ENCODE data around the gene RBMS1.

The RBMS1 gene

GRCh38 chr2:160363961-160364360 lies 129.6 kb downstream of the RBMS1 start:
- peaks cover 17% of the 10 kb centered on the region for H3K4me1 Mint-ChIP-seq
- H3K36me3 Mint-ChIP-seq: peaks cover 26% of the 10 kb centered on the region
- H3K4me3 Mint-ChIP-seq: no peak overlapping the region
- H3K27ac Mint-ChIP-seq: no peak overlapping the region
- ATAC-seq (ENCODE audit: low read depth) (no peak), DNase-seq (ENCODE audit: low spot score in 2 of 2) (no peak)
- H3K27me3 Mint-ChIP-seq: no peaks in the 10 kb centered on the region
- no peaks in the 10 kb centered on the region for H3K9me3 Mint-ChIP-seq

- Mint-ChIP-seq H3K4me3 (no peak overlapping the region), H3K36me3 (peaks cover 28% of the 10 kb centered on the region), H3K4me1 (peaks cover 12% of the 10 kb centered on the region), H3K27me3 (no peaks in the 10 kb centered on the region), H3K27ac (no peak overlapping the region), H3K9me3 (no peaks in the 10 kb centered on the region)
- no peak for ATAC-seq (ENCODE audit: low read depth)
- no peak for DNase-seq (ENCODE audit: low spot score in 2 of 2)
Observed at GRCh38 chr2:160363055-160363454, 130.6 kb downstream of the RBMS1 start.

- ATAC-seq (ENCODE audit: low read depth) (no peak), DNase-seq (ENCODE audit: low spot score in 2 of 2) (no peak)
- Mint-ChIP-seq H3K36me3 (peaks cover 32% of the 10 kb centered on the region), H3K9me3 (no peaks in the 10 kb centered on the region), H3K27me3 (no peaks in the 10 kb centered on the region), H3K4me1 (peaks cover 8% of the 10 kb centered on the region), H3K27ac (no peak overlapping the region), H3K4me3 (no peak overlapping the region)
Observed at GRCh38 chr2:160362541-160362940, 131.1 kb downstream of the RBMS1 start.

GRCh38 chr2:160362018-160362417 lies 131.6 kb downstream of the RBMS1 start:
- Mint-ChIP-seq H3K36me3 (peaks cover 34% of the 10 kb centered on the region), H3K27ac (no peak overlapping the region), H3K9me3 (no peaks in the 10 kb centered on the region), H3K27me3 (no peaks in the 10 kb centered on the region), H3K4me3 (no peak overlapping the region), H3K4me1 (peaks cover 8% of the 10 kb centered on the region)
- ATAC-seq (ENCODE audit: low read depth) (no peak), DNase-seq (ENCODE audit: low spot score in 2 of 2) (no peak)

- H3K4me3 Mint-ChIP-seq: no peak overlapping the region
- no peak for DNase-seq (ENCODE audit: low spot score in 2 of 2)
- ATAC-seq (ENCODE audit: low read depth): no peak
- peaks cover 35% of the 10 kb centered on the region for H3K36me3 Mint-ChIP-seq
- peak overlapping the region; percentile 3 for H3K27ac Mint-ChIP-seq
- H3K27me3 Mint-ChIP-seq: no peaks in the 10 kb centered on the region
- H3K4me1 Mint-ChIP-seq: peaks cover 15% of the 10 kb centered on the region
- peaks cover 2% of the 10 kb centered on the region for H3K9me3 Mint-ChIP-seq
Observed at GRCh38 chr2:160360089-160360757, 133.4 kb downstream of the RBMS1 start.

- Mint-ChIP-seq H3K36me3 (peaks cover 17% of the 10 kb centered on the region), H3K4me3 (no peak overlapping the region), H3K4me1 (peaks cover 7% of the 10 kb centered on the region), H3K27me3 (no peaks in the 10 kb centered on the region), H3K27ac (peak overlapping the region; percentile 41), H3K9me3 (peaks cover 2% of the 10 kb centered on the region)
- DNase-seq (ENCODE audit: low spot score in 2 of 2) (no peak), ATAC-seq (ENCODE audit: low read depth) (no peak)
Observed at GRCh38 chr2:160358046-160358445, 135.6 kb downstream of the RBMS1 start.

GRCh38 chr2:160356485-160356884 lies 137.1 kb downstream of the RBMS1 start:
- Mint-ChIP-seq H3K36me3 (peaks cover 15% of the 10 kb centered on the region), H3K4me3 (no peak overlapping the region), H3K9me3 (peaks cover 2% of the 10 kb centered on the region), H3K27ac (no peak overlapping the region), H3K27me3 (no peaks in the 10 kb centered on the region), H3K4me1 (peaks cover 7% of the 10 kb centered on the region)
- ATAC-seq (ENCODE audit: low read depth) (no peak), DNase-seq (ENCODE audit: low spot score in 2 of 2) (no peak)

- ATAC-seq (ENCODE audit: low read depth) (no peak), DNase-seq (ENCODE audit: low spot score in 2 of 2) (no peak)
- Mint-ChIP-seq H3K4me1 (peaks cover 9% of the 10 kb centered on the region), H3K9me3 (peaks cover 2% of the 10 kb centered on the region), H3K36me3 (peaks cover 19% of the 10 kb centered on the region), H3K4me3 (no peak overlapping the region), H3K27me3 (no peaks in the 10 kb centered on the region), H3K27ac (no peak overlapping the region)
Observed at GRCh38 chr2:160355080-160355479, 138.5 kb downstream of the RBMS1 start.

- H3K9me3 Mint-ChIP-seq: peaks cover 2% of the 10 kb centered on the region
- H3K36me3 Mint-ChIP-seq: peaks cover 23% of the 10 kb centered on the region
- H3K27me3 Mint-ChIP-seq: no peaks in the 10 kb centered on the region
- DNase-seq (ENCODE audit: low spot score in 2 of 2) (no peak), ATAC-seq (ENCODE audit: low read depth) (no peak)
- peaks cover 11% of the 10 kb centered on the region for H3K4me1 Mint-ChIP-seq
- H3K4me3 Mint-ChIP-seq: no peak overlapping the region
- H3K27ac Mint-ChIP-seq: peak overlapping the region; percentile 47
Observed at GRCh38 chr2:160354677-160355076, 138.9 kb downstream of the RBMS1 start.

- Mint-ChIP-seq H3K27ac (no peak overlapping the region), H3K4me3 (no peak overlapping the region), H3K27me3 (no peaks in the 10 kb centered on the region), H3K36me3 (peaks cover 28% of the 10 kb centered on the region), H3K4me1 (peaks cover 14% of the 10 kb centered on the region), H3K9me3 (peaks cover 2% of the 10 kb centered on the region)
- no peak for ATAC-seq (ENCODE audit: low read depth)
- DNase-seq (ENCODE audit: low spot score in 2 of 2): no peak
Observed at GRCh38 chr2:160353813-160354212, 139.8 kb downstream of the RBMS1 start.

- no peak overlapping the region for H3K27ac Mint-ChIP-seq
- peaks cover 2% of the 10 kb centered on the region for H3K9me3 Mint-ChIP-seq
- DNase-seq (ENCODE audit: low spot score in 2 of 2) (peak; percentile 16), ATAC-seq (ENCODE audit: low read depth) (peak; percentile 74)
- H3K4me3 Mint-ChIP-seq: no peak overlapping the region
- H3K27me3 Mint-ChIP-seq: no peaks in the 10 kb centered on the region
- peaks cover 14% of the 10 kb centered on the region for H3K4me1 Mint-ChIP-seq
- peaks cover 27% of the 10 kb centered on the region for H3K36me3 Mint-ChIP-seq
Observed at GRCh38 chr2:160353166-160353565, 140.4 kb downstream of the RBMS1 start.

GRCh38 chr2:160352500-160352899 lies 141.1 kb downstream of the RBMS1 start:
- H3K27me3 Mint-ChIP-seq: no peaks in the 10 kb centered on the region
- peaks cover 22% of the 10 kb centered on the region for H3K36me3 Mint-ChIP-seq
- no peak overlapping the region for H3K27ac Mint-ChIP-seq
- H3K4me3 Mint-ChIP-seq: no peak overlapping the region
- H3K4me1 Mint-ChIP-seq: peaks cover 14% of the 10 kb centered on the region
- DNase-seq (ENCODE audit: low spot score in 2 of 2) (no peak), ATAC-seq (ENCODE audit: low read depth) (no peak)
- H3K9me3 Mint-ChIP-seq: peaks cover 2% of the 10 kb centered on the region

- ATAC-seq (ENCODE audit: low read depth) (no peak), DNase-seq (ENCODE audit: low spot score in 2 of 2) (no peak)
- H3K36me3 Mint-ChIP-seq: peaks cover 19% of the 10 kb centered on the region
- no peak overlapping the region for H3K4me3 Mint-ChIP-seq
- peaks cover 14% of the 10 kb centered on the region for H3K4me1 Mint-ChIP-seq
- H3K9me3 Mint-ChIP-seq: peaks cover 2% of the 10 kb centered on the region
- no peak overlapping the region for H3K27ac Mint-ChIP-seq
- no peaks in the 10 kb centered on the region for H3K27me3 Mint-ChIP-seq
Observed at GRCh38 chr2:160351956-160352355, 141.7 kb downstream of the RBMS1 start.

- Mint-ChIP-seq H3K36me3 (peaks cover 16% of the 10 kb centered on the region), H3K9me3 (no peaks in the 10 kb centered on the region), H3K27ac (no peak overlapping the region), H3K4me1 (peaks cover 14% of the 10 kb centered on the region), H3K4me3 (no peak overlapping the region), H3K27me3 (no peaks in the 10 kb centered on the region)
- DNase-seq (ENCODE audit: low spot score in 2 of 2): no peak
- no peak for ATAC-seq (ENCODE audit: low read depth)
Observed at GRCh38 chr2:160349306-160349705, 144.3 kb downstream of the RBMS1 start.

GRCh38 chr2:160347269-160347863 lies 146.2 kb downstream of the RBMS1 start:
- ATAC-seq (ENCODE audit: low read depth): no peak
- Mint-ChIP-seq H3K27me3 (no peaks in the 10 kb centered on the region), H3K9me3 (no peaks in the 10 kb centered on the region), H3K27ac (no peak overlapping the region), H3K36me3 (peaks cover 19% of the 10 kb centered on the region), H3K4me1 (peaks cover 18% of the 10 kb centered on the region), H3K4me3 (no peak overlapping the region)
- no peak for DNase-seq (ENCODE audit: low spot score in 2 of 2)

All from memory B cell (primary cell).